Spleen (tissue), 7 donors: ENCODE results near the gene BANP.

Source experiments
- POLR2A ChIP-seq, 3 donors: fragments of 450-650 bp; IDR thresholded peaks; one replicate each; pipeline ENCODE4 v1.5.1; 2017; ENCODE audit warnings: antibody characterized with exemption in 3 of 3, mild to moderate bottlenecking in 1 of 3
- TF ChIP-seq, protein P1 (sequence below), 11 experiments: fragments of 200-600 bp in 7 of 11; fragments of 450-650 bp in 4 of 11; sonication (generic) in 4 of 11; IDR thresholded peaks in 8 of 11; conservative IDR thresholded peaks in 3 of 11; 1 replicate in 7 of 11; 2 replicates in 4 of 11; pipeline versions ENCODE4 v1.4.0 to v1.8.0; 2016 to 2021; ENCODE audit warnings: antibody characterized with exemption in 11 of 11, inconsistent platforms in 4 of 11, mild to moderate bottlenecking in 1 of 11
- donor health status: DM: no; HTN: no; CAD: no; lungs with moderate emphysema.
- donor health status: DM: no; HTN: no; CAD: no.
- donor health status: DM: no; HTN: no; CAD: no.

DNA sequence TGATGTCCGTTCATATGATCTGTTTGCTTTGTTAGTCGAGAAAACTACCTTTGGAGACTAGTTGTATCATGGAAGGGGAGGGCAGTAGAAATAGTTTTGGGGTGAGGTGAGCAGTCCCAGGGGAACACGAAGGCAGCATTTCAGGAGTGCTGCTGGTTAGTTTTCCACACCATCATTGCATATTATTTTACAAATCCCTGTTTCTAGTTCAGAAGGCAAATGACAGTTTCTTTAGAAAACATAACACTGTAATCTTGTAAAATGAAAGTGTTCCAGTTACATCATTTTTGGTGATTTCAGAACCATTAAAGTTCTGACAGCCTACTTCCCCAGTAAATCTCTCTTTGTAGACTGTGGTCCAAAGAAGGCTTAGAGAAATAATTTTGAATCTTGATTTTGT is 25.4 kb downstream of the BANP start:
- no peak for TF ChIP-seq POLR2A (IDR thresholded peaks at IDR 0.05)
- TF ChIP-seq, protein P1, sequence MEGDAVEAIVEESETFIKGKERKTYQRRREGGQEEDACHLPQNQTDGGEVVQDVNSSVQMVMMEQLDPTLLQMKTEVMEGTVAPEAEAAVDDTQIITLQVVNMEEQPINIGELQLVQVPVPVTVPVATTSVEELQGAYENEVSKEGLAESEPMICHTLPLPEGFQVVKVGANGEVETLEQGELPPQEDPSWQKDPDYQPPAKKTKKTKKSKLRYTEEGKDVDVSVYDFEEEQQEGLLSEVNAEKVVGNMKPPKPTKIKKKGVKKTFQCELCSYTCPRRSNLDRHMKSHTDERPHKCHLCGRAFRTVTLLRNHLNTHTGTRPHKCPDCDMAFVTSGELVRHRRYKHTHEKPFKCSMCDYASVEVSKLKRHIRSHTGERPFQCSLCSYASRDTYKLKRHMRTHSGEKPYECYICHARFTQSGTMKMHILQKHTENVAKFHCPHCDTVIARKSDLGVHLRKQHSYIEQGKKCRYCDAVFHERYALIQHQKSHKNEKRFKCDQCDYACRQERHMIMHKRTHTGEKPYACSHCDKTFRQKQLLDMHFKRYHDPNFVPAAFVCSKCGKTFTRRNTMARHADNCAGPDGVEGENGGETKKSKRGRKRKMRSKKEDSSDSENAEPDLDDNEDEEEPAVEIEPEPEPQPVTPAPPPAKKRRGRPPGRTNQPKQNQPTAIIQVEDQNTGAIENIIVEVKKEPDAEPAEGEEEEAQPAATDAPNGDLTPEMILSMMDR (IDR thresholded peaks at IDR 0.05 in 8 of 11, conservative IDR thresholded peaks at IDR 0.05 in 3 of 11), result no peak
